ENCODE measurements around the gene DNTTIP2. TPM values are rescaled to one million over a fixed set of nuclear protein-coding genes. Genes with fewer than 3 reads are reported as not detected.

DNTTIP2 gene
- total RNA-seq, 2 experiments from 2014 or later: 39.7 to 67.6 TPM

DNA sequence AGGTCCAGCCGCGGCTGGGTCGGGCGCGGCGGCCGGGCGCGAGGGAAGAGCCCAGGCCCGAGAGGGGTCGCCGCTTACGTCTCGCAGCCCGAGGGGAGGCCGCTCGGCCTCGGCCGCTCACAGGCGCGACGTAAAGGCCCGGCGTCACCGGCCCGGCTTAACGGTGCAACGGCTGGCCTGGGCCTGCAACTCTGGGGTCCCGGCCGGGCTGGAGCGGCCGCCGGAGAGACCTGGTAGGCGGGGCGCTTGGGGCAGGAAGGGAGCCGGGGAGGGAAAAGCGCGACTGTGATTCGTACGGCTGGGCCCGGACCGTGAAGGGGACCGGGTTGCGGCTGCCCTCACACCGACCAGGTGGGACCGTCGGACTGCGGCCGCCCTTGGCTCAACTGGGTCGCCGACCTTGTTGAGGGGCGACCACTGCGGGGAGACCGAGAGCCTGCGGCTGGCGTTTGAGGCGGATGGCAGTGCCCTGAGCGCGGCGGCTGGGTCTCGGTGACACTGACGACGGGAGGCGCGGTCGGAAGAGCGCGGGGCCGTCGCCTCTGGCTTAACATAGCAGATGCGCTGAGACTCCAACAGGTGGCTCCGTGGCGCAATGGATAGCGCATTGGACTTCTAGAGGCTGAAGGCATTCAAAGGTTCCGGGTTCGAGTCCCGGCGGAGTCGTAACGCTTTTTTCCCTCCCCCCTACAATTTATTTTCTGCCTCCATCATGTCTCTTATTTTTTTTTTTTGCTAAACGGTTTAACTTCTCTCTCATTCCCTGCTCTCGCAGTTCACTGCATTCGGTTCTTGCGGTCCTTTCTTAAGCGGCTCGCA is 31.8 kb downstream of the DNTTIP2 start:
- no peaks in the 10 kb centered on the region for H3K9me3 ChIP-seq (ENCODE audit: low read length)
- H3K27ac ChIP-seq (ENCODE audit: low read depth, low read length, poor library complexity, severe bottlenecking): peak overlapping the region; percentile 84
- BruUV-seq (replicated peaks): no TSS peak
- intact Hi-C loops (cut with micrococcal nuclease; ENCODE audit: unreplicated experiment): loop anchor here (1.0 to 5.0 kb wide), 7 partner anchors 32 to 768 kb away; partner anchors contain the start of genes BCAR3, DNTTIP2, GCLM and MTF2
- ChIA-PET CTCF (ENCODE audit: unreplicated experiment) (no interaction called here), POLR2A (interaction anchor here (1.8 kb wide), 1 partner anchor 218 kb away, joined by 7 read pairs; no protein-coding TSS in a partner anchor)
- H3K79me2 ChIP-seq (ENCODE audit: insufficient read depth, low read depth, low read length): no peaks in the 10 kb centered on the region
- H3K4me2 ChIP-seq (ENCODE audit: low read length): peak overlapping the region; percentile 84
- no peaks in the 10 kb centered on the region for H4K20me1 ChIP-seq (ENCODE audit: insufficient read depth, low read length)
- no peaks in the 10 kb centered on the region for H3K9me2 ChIP-seq (ENCODE audit: insufficient read depth, low read length)
- DNase-seq (ENCODE audit: low spot score): peak; percentile 93
- H2AFZ ChIP-seq (ENCODE audit: low read length): peak overlapping the region; percentile 96
- peak overlapping the region; percentile 75 for H3K4me3 ChIP-seq (ENCODE audit: low read depth, low read length, poor library complexity, severe bottlenecking)
- H3K4me1 ChIP-seq (ENCODE audit: insufficient read depth, low read length, poor library complexity, severe bottlenecking): peaks cover 29% of the 10 kb centered on the region
- no peaks in the 10 kb centered on the region for H3K36me3 ChIP-seq (ENCODE audit: insufficient read depth, low read length)
- TF ChIP-seq EZH2phosphoT487 (IDR thresholded peaks at IDR 0.05; ENCODE audit: borderline replicate concordance, low read depth, low read length): no peak
- TF ChIP-seq, protein P1, sequence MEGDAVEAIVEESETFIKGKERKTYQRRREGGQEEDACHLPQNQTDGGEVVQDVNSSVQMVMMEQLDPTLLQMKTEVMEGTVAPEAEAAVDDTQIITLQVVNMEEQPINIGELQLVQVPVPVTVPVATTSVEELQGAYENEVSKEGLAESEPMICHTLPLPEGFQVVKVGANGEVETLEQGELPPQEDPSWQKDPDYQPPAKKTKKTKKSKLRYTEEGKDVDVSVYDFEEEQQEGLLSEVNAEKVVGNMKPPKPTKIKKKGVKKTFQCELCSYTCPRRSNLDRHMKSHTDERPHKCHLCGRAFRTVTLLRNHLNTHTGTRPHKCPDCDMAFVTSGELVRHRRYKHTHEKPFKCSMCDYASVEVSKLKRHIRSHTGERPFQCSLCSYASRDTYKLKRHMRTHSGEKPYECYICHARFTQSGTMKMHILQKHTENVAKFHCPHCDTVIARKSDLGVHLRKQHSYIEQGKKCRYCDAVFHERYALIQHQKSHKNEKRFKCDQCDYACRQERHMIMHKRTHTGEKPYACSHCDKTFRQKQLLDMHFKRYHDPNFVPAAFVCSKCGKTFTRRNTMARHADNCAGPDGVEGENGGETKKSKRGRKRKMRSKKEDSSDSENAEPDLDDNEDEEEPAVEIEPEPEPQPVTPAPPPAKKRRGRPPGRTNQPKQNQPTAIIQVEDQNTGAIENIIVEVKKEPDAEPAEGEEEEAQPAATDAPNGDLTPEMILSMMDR (conservative IDR thresholded peaks at IDR 0.05; ENCODE audit: low read length): peak; percentile 50

DNA sequence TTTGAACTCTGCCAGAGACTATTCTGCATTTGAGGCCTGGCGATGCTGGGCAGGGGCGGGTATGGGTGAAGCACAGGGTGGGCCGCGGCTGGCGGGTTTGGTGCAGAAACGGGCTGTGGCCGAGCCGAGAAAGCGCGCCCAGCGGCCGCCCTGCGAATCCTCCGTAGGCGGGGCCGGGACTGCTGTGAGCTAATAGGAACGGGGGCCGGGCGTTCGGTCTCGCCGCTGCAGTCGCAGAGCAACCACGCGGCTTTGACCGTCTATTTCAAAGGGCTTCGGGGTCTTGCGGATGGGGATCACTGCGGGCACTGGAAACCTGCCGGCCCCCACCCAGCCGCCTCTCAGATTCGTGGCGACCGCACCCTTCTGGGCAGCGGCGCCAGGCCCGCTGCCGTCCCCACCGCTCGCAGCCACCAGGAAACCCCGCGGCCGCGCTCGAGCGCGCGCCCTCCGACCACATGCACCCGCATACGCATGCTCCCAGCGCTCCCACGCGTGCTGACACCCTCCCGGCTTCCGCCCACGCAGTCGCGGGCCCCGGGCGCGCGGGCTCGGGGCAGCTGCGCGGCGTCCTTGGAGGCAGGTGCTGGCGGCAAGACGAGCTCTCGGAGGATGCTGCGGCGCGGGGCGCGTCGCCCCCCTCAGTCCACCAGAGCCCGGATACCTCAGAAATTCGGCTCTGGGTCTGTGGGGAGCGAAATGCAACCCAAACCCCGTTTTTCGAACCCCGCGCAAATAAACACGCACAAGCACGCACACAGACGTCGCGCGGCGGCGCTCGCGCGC is 32.6 kb downstream of the DNTTIP2 start:
- Histone ChIP-seq H3K36me3 (ENCODE audit: insufficient read depth, low read length) (no peaks in the 10 kb centered on the region), H3K4me2 (ENCODE audit: low read length) (peak overlapping the region; percentile 84), H3K9me2 (ENCODE audit: insufficient read depth, low read length) (no peaks in the 10 kb centered on the region), H3K79me2 (ENCODE audit: insufficient read depth, low read depth, low read length) (no peaks in the 10 kb centered on the region), H4K20me1 (ENCODE audit: insufficient read depth, low read length) (no peaks in the 10 kb centered on the region), H2AFZ (ENCODE audit: low read length) (peak overlapping the region; percentile 95), H3K27ac (ENCODE audit: low read depth, low read length, poor library complexity, severe bottlenecking) (peak overlapping the region; percentile 84), H3K9me3 (ENCODE audit: low read length) (no peaks in the 10 kb centered on the region), H3K4me3 (ENCODE audit: low read depth, low read length, poor library complexity, severe bottlenecking) (peak overlapping the region; percentile 75), H3K4me1 (ENCODE audit: insufficient read depth, low read length, poor library complexity, severe bottlenecking) (peaks cover 29% of the 10 kb centered on the region)
- DNase-seq (ENCODE audit: low spot score): peak; percentile 92
- no TSS peak for BruUV-seq (replicated peaks)
- intact Hi-C loops (cut with micrococcal nuclease; ENCODE audit: unreplicated experiment): loop anchor here (2.0 to 5.0 kb wide), 4 partner anchors 139 to 500 kb away; partner anchors contain the start of gene BCAR3
- ChIA-PET CTCF (ENCODE audit: unreplicated experiment) (interaction anchor here (0.6 to 1.1 kb wide), 4 partner anchors 28 to 217 kb away, joined by 3 to 4 read pairs (median 4); no protein-coding TSS in a partner anchor), POLR2A (interaction anchor here (0.6 to 1.8 kb wide), 10 partner anchors 31 to 501 kb away, joined by 3 to 7 read pairs (median 4); partner anchors contain the start of genes DNTTIP2 and DR1)
- TF ChIP-seq EZH2phosphoT487 (IDR thresholded peaks at IDR 0.05; ENCODE audit: borderline replicate concordance, low read depth, low read length): no peak
- TF ChIP-seq, protein P1 (conservative IDR thresholded peaks at IDR 0.05; ENCODE audit: low read length): peak; percentile 59
